BJ (cell line): Measurements from ENCODE around the gene NRP2. TPM values are rescaled to one million over a fixed set of nuclear protein-coding genes. Genes with fewer than 3 reads are reported as not detected.
A peak's percentile ranks its signal among the peaks of the same experiment; 100 is the strongest.

ENCODE experiments used
- CTCF ChIA-PET: fragments of 350-600 bp; formaldehyde crosslinking; extraction: SDS; loops from one replicate; lab custom pipeline; 2021; ENCODE audit warnings: antibody characterized with exemption, inconsistent platforms; lab: Yijun Ruan, JAX
- POLR2A ChIA-PET: fragments of 300-600 bp; sonication (Branson Sonifier 250); formaldehyde crosslinking; extraction: SDS; loops from one replicate; lab custom pipeline; 2021; ENCODE audit warnings: antibody characterized with exemption; lab: Charles Lee
- DNase-seq: peaks from one replicate; pipeline ENCODE4 v3.0.0-alpha.2; 2011; ENCODE audit warnings: low read depth
- H3K27me3 ChIP-seq: 2 replicates; pipeline ENCODE4 v1.6.0; 2011; ENCODE audit warnings: low read length; ENCODE audit not compliant: control insufficient read depth, insufficient read depth
- H3K36me3 ChIP-seq: 2 replicates; pipeline ENCODE4 v1.5.1; 2011; ENCODE audit warnings: low read length; ENCODE audit not compliant: control insufficient read depth, insufficient read depth
- H3K4me3 ChIP-seq: 2 replicates; pipeline ENCODE4 v1.5.1; 2011; ENCODE audit warnings: low read depth, mild to moderate bottlenecking, control low read depth, low read length
- polyA plus RNA-seq: library from polyadenylated mRNA; depleted of rRNA; stranded (reverse); fragments of >200 nt; gene quantifications from 2 replicates; pipeline ENCODE4 v1.2.3, GENCODE V29; 2011
- TF ChIP-seq, protein P1 (sequence below): IDR thresholded peaks from 2 replicates; pipeline ENCODE4 v1.5.1; 2011; ENCODE audit warnings: low read depth, mild to moderate bottlenecking, control low read depth, inconsistent platforms, low read length, moderate library complexity; ENCODE audit not compliant: insufficient read depth

Gene NRP2
- polyA plus RNA-seq, 1 experiment = 19.7 TPM

GRCh38 chr2:205760157-205760556, 77.9 kb downstream of the NRP2 start:
- Histone ChIP-seq H3K4me3 (no peak overlapping the region), H3K36me3 (no peaks in the 10 kb centered on the region), H3K27me3 (no peaks in the 10 kb centered on the region)
- ChIA-PET POLR2A (no interaction called here), CTCF (interaction anchor here (0.8 kb wide), 1 partner anchor 126 kb away, joined by 3 read pairs; no protein-coding TSS in a partner anchor)
- no peak for DNase-seq
- TF ChIP-seq, protein P1, sequence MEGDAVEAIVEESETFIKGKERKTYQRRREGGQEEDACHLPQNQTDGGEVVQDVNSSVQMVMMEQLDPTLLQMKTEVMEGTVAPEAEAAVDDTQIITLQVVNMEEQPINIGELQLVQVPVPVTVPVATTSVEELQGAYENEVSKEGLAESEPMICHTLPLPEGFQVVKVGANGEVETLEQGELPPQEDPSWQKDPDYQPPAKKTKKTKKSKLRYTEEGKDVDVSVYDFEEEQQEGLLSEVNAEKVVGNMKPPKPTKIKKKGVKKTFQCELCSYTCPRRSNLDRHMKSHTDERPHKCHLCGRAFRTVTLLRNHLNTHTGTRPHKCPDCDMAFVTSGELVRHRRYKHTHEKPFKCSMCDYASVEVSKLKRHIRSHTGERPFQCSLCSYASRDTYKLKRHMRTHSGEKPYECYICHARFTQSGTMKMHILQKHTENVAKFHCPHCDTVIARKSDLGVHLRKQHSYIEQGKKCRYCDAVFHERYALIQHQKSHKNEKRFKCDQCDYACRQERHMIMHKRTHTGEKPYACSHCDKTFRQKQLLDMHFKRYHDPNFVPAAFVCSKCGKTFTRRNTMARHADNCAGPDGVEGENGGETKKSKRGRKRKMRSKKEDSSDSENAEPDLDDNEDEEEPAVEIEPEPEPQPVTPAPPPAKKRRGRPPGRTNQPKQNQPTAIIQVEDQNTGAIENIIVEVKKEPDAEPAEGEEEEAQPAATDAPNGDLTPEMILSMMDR = no peak

- H3K36me3 ChIP-seq = no peaks in the 10 kb centered on the region
- H3K27me3 ChIP-seq = no peaks in the 10 kb centered on the region
- ChIA-PET CTCF (interaction anchor here (0.6 kb wide), 1 partner anchor 354 kb away, joined by 3 read pairs; no protein-coding TSS in a partner anchor), POLR2A (no interaction called here)
- no peak for DNase-seq
- H3K4me3 ChIP-seq = no peak overlapping the region
- TF ChIP-seq, protein P1 = no peak
Observed at GRCh38 chr2:205761421-205761820, 79.1 kb downstream of the NRP2 start.

DNA sequence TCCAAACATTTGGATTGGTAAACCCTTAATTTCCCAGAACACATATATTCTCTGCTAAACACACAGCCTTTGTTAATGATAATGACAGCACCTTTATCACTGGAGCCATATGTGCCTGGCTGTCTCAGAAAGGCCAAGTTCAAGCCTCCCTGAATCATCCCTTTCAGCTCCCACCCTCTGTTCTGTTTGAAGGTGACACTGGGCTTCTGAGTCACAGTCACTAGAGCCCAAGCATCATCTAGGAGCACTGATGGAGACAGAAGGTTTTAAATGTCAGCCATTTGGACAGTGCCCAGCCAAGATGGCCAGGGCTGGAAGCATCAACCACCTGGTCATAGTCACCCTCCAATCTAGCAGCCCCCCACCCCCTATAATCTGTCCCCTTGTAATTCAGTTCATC, 80.6 kb downstream of the NRP2 start:
- CTCF ChIA-PET = interaction anchor here (1.2 to 1.5 kb wide), 2 partner anchors 32 to 1502 kb away, joined by 3 read pairs; no protein-coding TSS in a partner anchor
- no peak for DNase-seq
- TF ChIP-seq, protein P1 = no peak
- POLR2A ChIA-PET = no interaction called here
- Histone ChIP-seq H3K4me3 (no peak overlapping the region), H3K27me3 (no peaks in the 10 kb centered on the region), H3K36me3 (no peaks in the 10 kb centered on the region)

GRCh38 chr2:205763708-205764211, 81.5 kb downstream of the NRP2 start:
- ChIA-PET POLR2A (no interaction called here), CTCF (interaction anchor here (0.6 to 1.5 kb wide), 2 partner anchors 33 to 1293 kb away, joined by 3 read pairs; no protein-coding TSS in a partner anchor)
- TF ChIP-seq, protein P1 = peak; percentile 57
- no peaks in the 10 kb centered on the region for H3K27me3 ChIP-seq
- no peaks in the 10 kb centered on the region for H3K36me3 ChIP-seq
- no peak overlapping the region for H3K4me3 ChIP-seq
- DNase-seq = peak; percentile 56

DNA sequence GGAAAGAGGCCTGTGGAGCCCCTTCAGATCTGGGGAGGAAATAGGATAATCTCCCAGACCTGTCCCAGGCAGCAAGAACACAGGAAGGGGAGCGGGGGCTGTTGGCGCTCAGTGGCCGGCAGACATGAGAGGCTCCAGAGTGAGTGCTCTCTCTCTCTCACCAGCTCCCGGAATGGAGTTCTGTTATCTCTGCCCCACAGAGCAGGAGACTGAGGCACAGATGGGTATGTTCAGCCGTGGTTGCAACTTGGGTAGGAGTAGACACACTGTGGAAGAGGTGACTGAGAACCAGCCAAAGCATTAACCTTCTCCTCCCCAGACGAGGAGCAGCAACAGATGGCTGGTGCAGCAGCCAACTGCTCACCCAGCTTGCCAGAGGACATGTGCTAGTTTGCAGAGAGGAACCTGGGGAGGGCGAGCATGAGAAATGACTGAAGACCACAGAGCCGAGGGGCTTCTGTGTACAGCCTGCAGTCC, 82.0 kb downstream of the NRP2 start:
- Histone ChIP-seq H3K4me3 (no peak overlapping the region), H3K36me3 (no peaks in the 10 kb centered on the region), H3K27me3 (no peaks in the 10 kb centered on the region)
- TF ChIP-seq, protein P1 = no peak
- no peak for DNase-seq
- POLR2A ChIA-PET = no interaction called here
- CTCF ChIA-PET = interaction anchor here (0.6 to 0.8 kb wide), 3 partner anchors 13 to 1294 kb away, joined by 3 read pairs; no protein-coding TSS in a partner anchor
